ENCODE measurements around the gene TBL1Y. TPM values are rescaled to one million over a fixed set of nuclear protein-coding genes. Genes with fewer than 3 reads are reported as not detected.

Gene TBL1Y
- total and polyA plus RNA-seq, 2 of the 13 experiments (the other 11 are each of a cell fraction or from before 2014, with no cell fraction given): 0.37 to 1.4 TPM

DNA sequence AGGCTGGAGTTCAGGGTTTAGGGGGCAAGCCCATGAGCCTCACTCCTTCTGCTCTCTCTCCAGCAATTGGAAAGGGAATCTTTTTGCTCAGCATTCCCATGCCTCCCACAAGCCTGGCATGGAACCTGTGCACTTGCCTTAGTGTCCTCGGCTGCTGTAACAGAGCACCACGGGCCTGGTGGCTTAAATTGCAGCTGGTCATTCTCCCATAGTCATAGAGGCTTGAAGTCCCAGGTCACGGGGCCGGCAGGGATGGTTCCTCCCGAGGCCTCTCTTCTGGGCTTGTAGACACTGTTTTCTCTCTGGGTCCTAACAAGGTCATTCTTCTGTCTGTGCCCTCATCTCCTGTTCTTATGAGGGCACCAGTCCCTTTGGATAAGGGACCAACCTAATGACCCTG lies 57.2 kb downstream of the TBL1Y start:
- Histone ChIP-seq H4K20me1 (ENCODE audit: insufficient read depth, low read length) (no peaks in the 10 kb centered on the region), H2AFZ (ENCODE audit: low read length) (no peak overlapping the region), H3K36me3 (replicated peaks in 1 of 2; ENCODE audit: control insufficient read depth in 1 of 2, insufficient read depth in 2 of 2, low read length in 2 of 2) (no peaks in the 10 kb centered on the region), H3K9ac (ENCODE audit: insufficient read depth, low read depth, low read length) (no peak overlapping the region), H3K27me3 (ENCODE audit: control insufficient read depth in 1 of 2, insufficient read depth in 2 of 2, low read length in 2 of 2) (no peaks in the 10 kb centered on the region), H3K4me3 (replicated peaks in 1 of 3; ENCODE audit: insufficient read depth in 1 of 3, low read depth in 2 of 3, low read length in 3 of 3) (no peak overlapping the region), H3K4me2 (ENCODE audit: low read depth, low read length) (no peak overlapping the region), H3K27ac (ENCODE audit: extremely low read length, insufficient read depth, low read length) (no peak overlapping the region), H3K9me3 (ENCODE audit: low read length) (no peaks in the 10 kb centered on the region), H3K4me1 (ENCODE audit: insufficient read depth, low read length) (no peaks in the 10 kb centered on the region), H3K79me2 (ENCODE audit: insufficient read depth, low read length) (no peaks in the 10 kb centered on the region)
- DNase-seq (ENCODE audit: low spot score): no peak
- FAIRE-seq: no peak
- in situ Hi-C loops (cut with HindIII; ENCODE audit: extremely low pct_ligation_motif_present, low pct_unique_long_range_greater_than_20kb): loop anchor here (5.0 kb wide), 1 partner anchor 120 kb away; no protein-coding TSS in a partner anchor
- ChIA-PET POLR2A (no interaction called here), CTCF (ENCODE audit: low intra/inter-chr PET ratio, low total read pairs) (no interaction called here)
- TF ChIP-seq KLF16 (CRISPR knock-in tag; IDR thresholded peaks at IDR 0.05) (no peak), ZBTB43 (CRISPR knock-in tag; conservative IDR thresholded peaks at IDR 0.05) (no peak), RCOR2 (CRISPR knock-in tag; IDR thresholded peaks at IDR 0.05) (no peak), SUZ12 (IDR thresholded peaks at IDR 0.05; ENCODE audit: low read depth, low read length) (no peak), YY1 (IDR thresholded peaks at IDR 0.05; ENCODE audit: insufficient read depth, insufficient replicate concordance, low read depth, low read length) (no peak), ZNF138 (CRISPR knock-in tag; IDR thresholded peaks at IDR 0.05; ENCODE audit: low read depth) (no peak), ZBTB3 (CRISPR knock-in tag; IDR thresholded peaks at IDR 0.05; ENCODE audit: borderline replicate concordance, low read depth) (no peak), EED (CRISPR knock-in tag; IDR thresholded peaks at IDR 0.05) (no peak), PHF5A (CRISPR knock-in tag; IDR thresholded peaks at IDR 0.05; ENCODE audit: low read depth, unreplicated experiment) (no peak), ZSCAN31 (CRISPR knock-in tag; IDR thresholded peaks at IDR 0.05; ENCODE audit: low read depth) (no peak), ZBTB4 (CRISPR knock-in tag; IDR thresholded peaks at IDR 0.05; ENCODE audit: borderline replicate concordance) (no peak), KDM4B (CRISPR knock-in tag; IDR thresholded peaks at IDR 0.05) (no peak), RNF219 (CRISPR knock-in tag; IDR thresholded peaks at IDR 0.05) (no peak), CBFB (CRISPR knock-in tag; IDR thresholded peaks at IDR 0.05) (no peak)
- TF ChIP-seq, protein P1, sequence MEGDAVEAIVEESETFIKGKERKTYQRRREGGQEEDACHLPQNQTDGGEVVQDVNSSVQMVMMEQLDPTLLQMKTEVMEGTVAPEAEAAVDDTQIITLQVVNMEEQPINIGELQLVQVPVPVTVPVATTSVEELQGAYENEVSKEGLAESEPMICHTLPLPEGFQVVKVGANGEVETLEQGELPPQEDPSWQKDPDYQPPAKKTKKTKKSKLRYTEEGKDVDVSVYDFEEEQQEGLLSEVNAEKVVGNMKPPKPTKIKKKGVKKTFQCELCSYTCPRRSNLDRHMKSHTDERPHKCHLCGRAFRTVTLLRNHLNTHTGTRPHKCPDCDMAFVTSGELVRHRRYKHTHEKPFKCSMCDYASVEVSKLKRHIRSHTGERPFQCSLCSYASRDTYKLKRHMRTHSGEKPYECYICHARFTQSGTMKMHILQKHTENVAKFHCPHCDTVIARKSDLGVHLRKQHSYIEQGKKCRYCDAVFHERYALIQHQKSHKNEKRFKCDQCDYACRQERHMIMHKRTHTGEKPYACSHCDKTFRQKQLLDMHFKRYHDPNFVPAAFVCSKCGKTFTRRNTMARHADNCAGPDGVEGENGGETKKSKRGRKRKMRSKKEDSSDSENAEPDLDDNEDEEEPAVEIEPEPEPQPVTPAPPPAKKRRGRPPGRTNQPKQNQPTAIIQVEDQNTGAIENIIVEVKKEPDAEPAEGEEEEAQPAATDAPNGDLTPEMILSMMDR (CRISPR knock-in tag; IDR thresholded peaks at IDR 0.05): no peak
- intact Hi-C loops (cut with micrococcal nuclease; ENCODE audit: unreplicated experiment): loop anchor here (2.0 to 10.0 kb wide), 3 partner anchors 29 to 307 kb away; no protein-coding TSS in a partner anchor
- no TSS peak for BruUV-seq (replicated peaks)
- ATAC-seq: no peak
- WGBS (ENCODE audit: low lambda C conversion rate): 30% methylated on average over 2 of the region's 5 CpGs

Measured in HepG2 (cell line).